Dedifferentiated amniotic fluid mesenchymal stem cell (primary cell): Measurements from ENCODE around the gene ZFPM1.
"Not testable (repeated sequence)": the region's sequence is repeated elsewhere in the genome, so short reads cannot be mapped to it uniquely, and the experiment has no call there.

Source experiments
- DNase-seq: peaks from one replicate; pipeline ENCODE4 v3.0.0-alpha.2; 2016; ENCODE audit errors: extremely low spot score

Gene ZFPM1

GRCh38 chr16:88512728-88513696 lies 59.9 kb downstream of the ZFPM1 start:
- DNase-seq: no peak

GRCh38 chr16:88514070-88514469 lies 61.0 kb downstream of the ZFPM1 start:
- DNase-seq: no peak

GRCh38 chr16:88514526-88515232 lies 61.6 kb downstream of the ZFPM1 start:
- DNase-seq: no peak

DNA sequence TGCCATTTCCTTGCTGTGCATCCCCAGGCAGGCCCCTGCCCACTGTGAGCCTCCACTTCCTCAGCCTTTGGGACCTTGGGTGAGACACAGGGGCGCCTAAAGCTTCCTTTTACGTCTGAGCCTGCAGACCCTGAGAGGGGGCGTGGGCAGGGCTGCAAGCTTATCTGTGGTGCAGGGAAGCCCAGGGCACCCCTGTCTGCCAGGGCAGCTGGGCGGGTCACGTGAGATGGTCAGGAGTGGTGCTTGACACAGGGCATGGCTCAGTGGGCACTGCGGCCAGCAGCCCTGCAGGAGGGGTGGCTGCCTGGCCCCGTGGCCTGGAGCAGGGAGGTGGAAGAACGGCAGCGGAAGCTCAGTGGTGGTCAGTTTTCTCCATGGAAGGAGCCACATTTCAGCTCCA lies 62.3 kb downstream of the ZFPM1 start:
- DNase-seq: no peak

- DNase-seq: no peak
These were observed 63.0 kb downstream of the ZFPM1 start for GRCh38 chr16:88515925-88516594.

DNA sequence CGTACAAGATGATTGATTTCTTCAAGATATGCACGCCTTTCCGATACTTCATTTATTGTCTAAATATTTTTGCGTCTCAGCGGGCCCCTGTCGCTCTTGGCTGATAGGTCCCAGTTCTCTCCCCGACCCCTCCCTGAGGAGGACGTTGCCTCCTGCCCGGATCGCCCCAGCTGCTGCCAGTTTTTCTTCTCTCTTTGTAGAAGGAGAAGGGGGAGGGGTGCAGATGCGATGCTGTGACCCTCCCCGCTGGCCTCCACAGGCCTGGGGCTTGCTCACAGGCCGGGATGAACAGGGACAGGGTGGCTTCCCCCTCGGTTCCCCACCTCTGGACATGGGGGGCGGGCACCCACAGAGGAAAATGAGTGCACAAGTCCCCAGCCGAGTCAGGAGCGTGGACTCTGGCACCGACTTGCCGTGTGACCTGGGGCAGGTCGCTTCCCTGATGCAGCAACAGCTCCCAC lies 63.6 kb downstream of the ZFPM1 start:
- no peak for DNase-seq

- not testable (repeated sequence) for DNase-seq
These were observed 64.2 kb downstream of the ZFPM1 start for GRCh38 chr16:88517208-88517774.

GRCh38 chr16:88518411-88519111 lies 65.5 kb downstream of the ZFPM1 start:
- DNase-seq: not testable (repeated sequence)

DNA sequence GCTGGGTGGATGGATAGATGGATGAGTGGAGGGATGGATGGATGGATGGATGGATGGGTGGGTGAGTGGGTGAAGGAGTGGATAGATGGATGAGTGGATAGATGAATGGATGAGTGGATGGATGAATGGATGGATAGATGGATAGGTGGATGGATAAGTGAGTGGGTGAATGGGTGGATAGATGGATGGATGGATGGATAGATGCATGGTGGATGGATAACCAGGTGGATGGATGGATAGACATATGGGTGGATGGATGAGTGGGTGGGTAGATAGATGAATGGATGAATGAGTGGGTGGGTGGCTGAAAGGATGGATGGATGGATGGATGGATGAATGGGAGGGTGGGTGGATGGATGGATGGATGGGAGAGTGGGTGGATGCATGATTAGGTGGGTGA lies 66.2 kb downstream of the ZFPM1 start:
- DNase-seq: no peak

DNA sequence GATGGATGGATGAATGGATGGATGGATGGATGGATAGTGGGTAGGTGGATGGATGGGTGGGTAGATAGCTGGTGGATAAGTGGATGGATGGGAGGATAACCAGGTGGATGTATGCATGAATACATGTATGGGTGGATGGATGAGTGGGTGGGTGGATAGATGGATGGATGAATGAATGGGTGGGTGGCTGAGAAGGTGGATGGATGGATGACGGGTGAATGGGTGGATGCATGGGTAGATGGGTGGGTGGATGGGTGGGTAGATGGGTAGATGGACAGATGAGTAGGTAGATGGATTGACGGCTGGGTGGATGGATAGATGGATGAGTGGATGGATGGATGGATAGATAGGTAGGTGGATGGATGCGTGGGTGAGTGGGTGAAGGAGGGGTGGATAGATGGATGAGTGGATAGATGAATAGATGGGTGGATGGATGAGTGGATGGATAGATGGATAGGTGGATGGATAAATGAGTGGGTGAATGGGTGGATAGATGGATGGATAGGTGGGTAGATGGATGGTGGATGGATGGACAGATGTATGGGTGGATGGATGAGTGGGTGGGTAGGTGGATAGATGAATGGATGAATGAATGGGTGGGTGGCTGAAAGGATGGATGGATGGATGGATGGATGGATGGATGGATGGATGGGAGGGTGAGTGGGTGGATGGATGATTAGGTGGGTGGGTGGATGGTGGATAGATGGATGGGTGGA lies 67.0 kb downstream of the ZFPM1 start:
- no peak for DNase-seq

GRCh38 chr16:88521674-88522073 lies 68.6 kb downstream of the ZFPM1 start:
- no peak for DNase-seq

DNA sequence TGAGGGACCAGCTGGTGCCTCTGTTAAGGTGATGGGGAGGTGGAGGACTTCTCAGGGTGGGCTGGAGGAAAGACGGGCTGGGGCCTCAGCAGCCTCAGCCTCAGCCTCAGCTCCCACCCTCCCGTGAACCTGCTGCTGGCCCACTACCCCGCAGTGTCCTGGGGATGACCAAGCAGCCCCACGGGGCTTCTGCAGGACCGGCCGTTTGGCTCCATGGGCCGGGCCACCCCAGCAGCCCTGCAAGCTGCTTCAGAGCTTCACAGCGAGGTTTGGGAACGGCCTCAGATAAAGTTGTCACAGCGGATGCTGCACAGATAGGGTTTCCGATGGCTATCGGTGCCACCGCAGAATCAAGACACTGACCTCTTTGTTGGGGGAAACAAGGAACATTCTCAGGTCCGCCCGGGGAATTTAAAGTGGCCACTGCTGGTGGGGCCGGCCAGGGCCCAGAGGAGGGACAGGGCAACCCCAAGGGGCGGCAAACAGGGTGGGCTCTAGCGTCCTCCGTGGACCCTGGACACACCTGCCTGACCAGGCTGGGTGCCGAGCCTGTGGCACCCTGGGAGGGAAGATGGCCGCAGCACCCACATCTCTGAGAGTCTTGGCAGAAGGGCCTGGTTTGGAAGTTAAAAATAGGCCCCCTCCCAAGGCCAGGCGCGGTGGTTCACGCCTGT lies 69.3 kb downstream of the ZFPM1 start:
- no peak for DNase-seq

- DNase-seq: no peak
These were observed 70.5 kb downstream of the ZFPM1 start for GRCh38 chr16:88523309-88524161.

DNA sequence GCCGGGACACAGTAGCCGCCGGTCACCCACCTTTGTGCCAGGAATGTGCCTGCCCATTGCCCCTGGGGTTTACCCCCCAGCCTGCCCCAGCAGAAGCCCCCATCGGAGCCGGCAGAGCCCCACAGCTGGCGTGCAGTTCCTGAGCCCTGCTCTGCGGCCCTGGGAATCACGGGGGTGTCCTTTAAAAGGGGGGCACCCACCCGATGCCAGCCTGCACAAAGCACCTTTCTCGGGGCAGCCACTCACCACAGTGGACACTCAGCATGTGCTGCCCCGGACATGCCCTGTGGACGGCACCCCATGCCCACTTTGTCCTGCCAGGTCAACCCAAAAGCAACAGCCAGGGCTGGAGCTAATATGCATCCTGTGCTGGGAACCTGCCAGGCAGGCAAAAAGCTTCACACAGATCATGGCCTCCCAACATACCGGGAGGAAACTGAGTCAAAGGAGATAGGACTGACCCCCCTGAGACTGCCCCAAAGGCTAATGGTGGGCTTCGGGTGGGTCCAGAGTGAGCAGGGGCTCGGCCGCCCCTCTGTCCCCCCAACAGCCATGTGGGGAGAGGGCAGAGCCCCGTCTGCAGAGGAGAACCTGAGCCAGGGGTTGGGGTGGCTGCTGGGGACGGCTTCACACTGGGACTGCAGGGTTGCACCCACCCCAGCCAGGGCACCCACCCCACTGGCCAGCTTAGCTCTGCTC lies 71.3 kb downstream of the ZFPM1 start:
- DNase-seq: no peak

- DNase-seq: no peak
These were observed 72.0 kb downstream of the ZFPM1 start for GRCh38 chr16:88524973-88525662.

- no peak for DNase-seq
These were observed 72.5 kb downstream of the ZFPM1 start for GRCh38 chr16:88525663-88525990.

- no peak for DNase-seq
These were observed 73.2 kb downstream of the ZFPM1 start for GRCh38 chr16:88526008-88526905.
